Heart left ventricle (tissue), 13 donors: Measurements from ENCODE around the gene TTYH3.

Experiments
- POLR2A ChIP-seq, 2 donors: fragments of 450-650 bp; IDR thresholded peaks; one replicate each; pipeline ENCODE4 v1.6.1; 2017; ENCODE audit warnings: antibody characterized with exemption in 2 of 2, mild to moderate bottlenecking in 2 of 2, moderate library complexity in 2 of 2
- TF ChIP-seq, protein P1 (sequence below), 12 donors: fragments of 200-600 bp; sonication (generic) in 4 of 12; IDR thresholded peaks; one replicate each; pipeline versions ENCODE4 v1.5.0 to v1.8.0; 2018 to 2022; ENCODE audit warnings: antibody characterized with exemption in 12 of 12, mild to moderate bottlenecking in 5 of 12
- donor health status: ischemic (EF 13 %, LVEDD 7.1; RV severe dilation, severe dysfunction).
- donor health status: DM: no; HTN: yes; CAD: no.
- donor health status: DM: no; HTN: no; CAD: no.
- donor health status: ischemic (EF 25% LVEDD 6.9; RV normal size, moderate dysfunction).
- donor health status: ischemic (EF 25% LVEDD 5.7; RV mildly dilated, moderate dysfunction).
- donor health status: ischemic (EF 35%, LVEDD 5.7; RV mildly dilated, moderate dysfunction).
- donor health status: nonischemic (EF 11% LVEDD 7.7; RV severe dilation, severe dysfunction).
- donor health status: DM: yes; HTN: yes; CAD: no.
- donor health status: PGD.
- donor health status: ischemic (EF 29% LVEDD 5.4; RV normal size, mild dysfunction).
- donor health status: nonischemic (EF 23%, LVEDD 6.1; RV moderate dilation, normal function).

DNA sequence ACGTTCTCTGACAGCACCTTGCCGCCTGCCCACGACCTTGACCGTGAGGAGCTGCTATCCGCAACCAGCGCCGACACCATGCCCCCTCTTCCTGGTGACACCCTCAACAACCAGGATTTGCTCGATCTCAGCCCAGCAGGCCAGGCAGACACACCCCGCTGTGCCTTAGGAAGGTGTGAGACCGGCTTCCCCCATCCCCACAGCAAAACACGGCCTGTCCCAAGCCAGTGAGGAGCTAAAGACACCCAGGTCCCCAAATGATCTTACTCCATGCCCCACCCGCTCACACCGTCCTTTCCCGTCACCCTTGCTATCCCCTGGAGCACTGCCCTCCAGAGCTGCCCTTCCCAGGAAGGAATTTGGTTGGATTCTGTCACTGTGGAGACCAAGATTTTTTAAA is 21.3 kb upstream of the TTYH3 start:
- TF ChIP-seq, protein P1, sequence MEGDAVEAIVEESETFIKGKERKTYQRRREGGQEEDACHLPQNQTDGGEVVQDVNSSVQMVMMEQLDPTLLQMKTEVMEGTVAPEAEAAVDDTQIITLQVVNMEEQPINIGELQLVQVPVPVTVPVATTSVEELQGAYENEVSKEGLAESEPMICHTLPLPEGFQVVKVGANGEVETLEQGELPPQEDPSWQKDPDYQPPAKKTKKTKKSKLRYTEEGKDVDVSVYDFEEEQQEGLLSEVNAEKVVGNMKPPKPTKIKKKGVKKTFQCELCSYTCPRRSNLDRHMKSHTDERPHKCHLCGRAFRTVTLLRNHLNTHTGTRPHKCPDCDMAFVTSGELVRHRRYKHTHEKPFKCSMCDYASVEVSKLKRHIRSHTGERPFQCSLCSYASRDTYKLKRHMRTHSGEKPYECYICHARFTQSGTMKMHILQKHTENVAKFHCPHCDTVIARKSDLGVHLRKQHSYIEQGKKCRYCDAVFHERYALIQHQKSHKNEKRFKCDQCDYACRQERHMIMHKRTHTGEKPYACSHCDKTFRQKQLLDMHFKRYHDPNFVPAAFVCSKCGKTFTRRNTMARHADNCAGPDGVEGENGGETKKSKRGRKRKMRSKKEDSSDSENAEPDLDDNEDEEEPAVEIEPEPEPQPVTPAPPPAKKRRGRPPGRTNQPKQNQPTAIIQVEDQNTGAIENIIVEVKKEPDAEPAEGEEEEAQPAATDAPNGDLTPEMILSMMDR (IDR thresholded peaks at IDR 0.05): no peak
- no peak for TF ChIP-seq POLR2A (IDR thresholded peaks at IDR 0.05)
